Measurements from ENCODE around the gene UBE2D2.
"Not testable (repeated sequence)": the region's sequence is repeated elsewhere in the genome, so short reads cannot be mapped to it uniquely, and the experiment has no call there.

UBE2D2 gene

DNA sequence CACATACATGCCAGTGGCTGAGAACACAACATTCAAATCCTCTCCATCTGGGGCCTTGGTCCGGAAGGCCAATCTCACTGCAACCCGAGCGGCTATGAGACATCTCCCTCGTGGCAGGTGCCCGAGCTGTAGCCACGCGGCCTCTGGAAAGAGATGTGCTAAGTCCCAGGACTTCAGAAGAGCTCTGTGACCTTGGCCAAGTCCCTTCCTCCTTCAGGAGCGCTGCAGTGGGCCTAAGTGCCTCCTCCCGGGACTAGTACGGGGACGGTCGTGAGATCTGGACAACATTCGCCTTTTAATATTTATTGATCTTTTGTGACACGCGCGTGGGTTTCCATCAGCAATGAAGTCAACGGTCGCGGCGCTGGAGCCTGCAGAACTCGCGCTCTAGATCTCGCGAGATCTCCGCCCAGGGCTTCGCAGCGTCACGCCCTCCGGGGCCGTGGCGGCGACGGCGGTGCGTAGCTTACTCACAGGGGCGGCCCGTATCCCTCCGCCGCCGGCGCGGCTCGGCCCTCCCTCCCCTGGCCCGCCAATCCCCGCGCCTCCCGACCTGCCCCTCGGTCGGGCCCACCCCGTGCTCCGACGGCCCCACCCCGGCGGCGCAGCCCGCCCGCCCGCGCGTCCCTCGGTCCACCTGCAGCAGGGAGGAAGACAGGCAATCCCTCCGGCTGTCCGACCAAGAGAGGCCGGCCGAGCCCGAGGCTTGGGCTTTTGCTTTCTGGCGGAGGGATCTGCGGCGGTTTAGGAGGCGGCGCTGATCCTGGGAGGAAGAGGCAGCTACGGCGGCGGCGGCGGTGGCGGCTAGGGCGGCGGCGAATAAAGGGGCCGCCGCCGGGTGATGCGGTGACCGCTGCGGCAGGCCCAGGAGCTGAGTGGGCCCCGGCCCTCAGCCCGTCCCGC is at the start of gene UBE2D2:
Gene UBE2D2, plus strand, starts transcription at position 588 of the 903 bp plus-strand sequence. CDS start 453 bp downstream, outside the sequence.
- FAIRE-seq (peak; percentile 96), DNase-seq (ENCODE audit: insufficient read length, low spot score) (peak; percentile 95)

DNA sequence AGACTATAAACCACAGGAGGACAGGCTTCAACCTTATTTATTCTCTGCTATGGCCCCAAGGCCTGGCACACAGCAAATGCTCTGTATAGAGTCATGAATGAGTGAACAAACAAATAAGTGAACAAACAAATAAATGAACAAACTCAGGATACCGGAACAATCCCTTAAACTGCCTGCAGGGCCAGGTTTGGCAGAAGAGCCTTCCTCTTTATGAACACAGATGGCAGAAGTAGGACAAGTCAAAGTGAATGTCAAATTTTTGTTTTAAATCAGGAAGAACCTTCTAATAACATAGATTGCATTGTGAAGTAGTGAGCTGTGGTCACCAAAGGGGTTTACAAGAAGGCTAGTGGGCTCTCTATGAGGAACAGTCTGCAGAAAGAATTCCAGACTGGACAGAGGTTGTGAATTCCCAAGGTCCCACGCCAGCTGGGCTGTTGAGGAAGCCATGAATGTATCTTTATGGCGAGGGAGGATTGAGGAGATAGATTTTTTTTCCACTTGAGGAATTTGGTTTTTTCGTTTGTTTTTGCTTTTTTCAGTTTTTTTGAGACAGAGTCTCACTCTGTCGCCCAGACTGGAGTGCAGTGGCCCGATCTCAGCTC is 48.3 kb upstream of the UBE2D2 start:
- DNase-seq (ENCODE audit: insufficient read length, low spot score) (no peak), FAIRE-seq (no peak)

DNA sequence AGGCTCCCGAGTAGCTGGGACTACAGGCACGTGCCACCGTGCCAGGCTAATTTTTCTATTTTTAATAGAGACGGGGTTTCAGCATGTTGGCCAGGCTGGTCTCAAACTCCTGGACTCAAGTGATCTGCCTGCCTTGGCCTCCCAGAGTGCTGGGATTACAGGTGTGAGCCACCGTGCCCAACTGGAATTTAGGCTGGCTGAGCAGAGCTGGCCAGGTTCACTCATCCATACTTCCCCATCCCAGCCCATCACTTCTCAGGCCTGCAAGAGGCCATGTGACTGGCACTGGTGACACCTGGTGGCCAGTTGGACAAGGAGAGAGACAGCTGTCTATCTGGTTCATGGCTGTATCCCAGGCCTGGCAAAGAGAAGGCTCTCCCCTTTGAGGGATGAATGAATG is 47.7 kb upstream of the UBE2D2 start:
- DNase-seq (ENCODE audit: insufficient read length, low spot score) = peak; percentile 81
- FAIRE-seq = not testable (repeated sequence)

DNA sequence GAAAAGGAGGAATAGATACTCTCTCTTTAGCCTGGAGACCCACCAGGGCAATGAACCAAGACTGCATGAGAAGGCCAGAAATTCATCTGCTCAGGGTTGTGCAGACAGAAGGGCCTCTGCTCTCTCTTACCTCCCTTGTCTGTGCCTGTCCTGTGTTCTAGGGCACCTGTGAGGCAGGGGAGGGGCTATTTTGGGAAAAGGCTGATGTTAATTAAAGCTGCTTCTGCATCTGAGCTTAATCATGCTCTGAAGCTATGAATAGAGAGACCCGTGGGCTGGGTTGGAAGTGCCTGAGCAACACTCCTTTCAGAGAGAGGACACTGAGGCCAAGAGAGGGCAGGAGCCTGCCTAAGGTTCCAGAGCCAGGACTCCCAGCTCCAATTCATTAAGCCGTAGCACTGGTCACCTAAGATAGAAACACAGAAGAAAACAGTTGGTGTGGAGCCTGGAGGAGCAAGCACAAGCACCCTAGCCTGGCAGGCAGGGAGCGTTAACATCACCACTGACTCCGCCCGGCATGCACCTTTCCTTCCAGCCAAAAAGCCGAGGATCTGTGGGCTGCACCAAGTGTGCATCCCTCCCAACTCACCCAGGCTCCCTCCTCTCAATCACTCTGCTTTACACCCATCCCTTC is 47.2 kb upstream of the UBE2D2 start:
- DNase-seq (ENCODE audit: insufficient read length, low spot score) (no peak), FAIRE-seq (no peak)

DNA sequence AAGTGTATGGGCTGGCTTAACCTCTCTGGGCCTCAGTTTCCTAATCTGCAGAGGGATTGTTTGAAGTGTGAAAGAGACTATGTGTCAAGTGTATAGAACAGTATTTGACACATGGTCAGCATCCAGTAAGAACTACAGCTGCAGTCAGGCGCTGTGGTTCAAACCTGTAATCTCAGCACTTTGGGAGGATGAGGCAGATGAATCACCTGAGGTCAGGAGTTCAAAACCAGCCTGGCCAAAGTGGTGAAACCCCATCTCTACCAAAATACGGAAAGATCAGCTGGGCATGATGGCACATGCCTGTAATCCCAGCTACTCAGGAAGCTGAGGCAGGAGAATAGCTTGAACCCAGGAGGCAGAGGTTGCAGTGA is 46.7 kb upstream of the UBE2D2 start:
- no peak for DNase-seq (ENCODE audit: insufficient read length, low spot score)

DNA sequence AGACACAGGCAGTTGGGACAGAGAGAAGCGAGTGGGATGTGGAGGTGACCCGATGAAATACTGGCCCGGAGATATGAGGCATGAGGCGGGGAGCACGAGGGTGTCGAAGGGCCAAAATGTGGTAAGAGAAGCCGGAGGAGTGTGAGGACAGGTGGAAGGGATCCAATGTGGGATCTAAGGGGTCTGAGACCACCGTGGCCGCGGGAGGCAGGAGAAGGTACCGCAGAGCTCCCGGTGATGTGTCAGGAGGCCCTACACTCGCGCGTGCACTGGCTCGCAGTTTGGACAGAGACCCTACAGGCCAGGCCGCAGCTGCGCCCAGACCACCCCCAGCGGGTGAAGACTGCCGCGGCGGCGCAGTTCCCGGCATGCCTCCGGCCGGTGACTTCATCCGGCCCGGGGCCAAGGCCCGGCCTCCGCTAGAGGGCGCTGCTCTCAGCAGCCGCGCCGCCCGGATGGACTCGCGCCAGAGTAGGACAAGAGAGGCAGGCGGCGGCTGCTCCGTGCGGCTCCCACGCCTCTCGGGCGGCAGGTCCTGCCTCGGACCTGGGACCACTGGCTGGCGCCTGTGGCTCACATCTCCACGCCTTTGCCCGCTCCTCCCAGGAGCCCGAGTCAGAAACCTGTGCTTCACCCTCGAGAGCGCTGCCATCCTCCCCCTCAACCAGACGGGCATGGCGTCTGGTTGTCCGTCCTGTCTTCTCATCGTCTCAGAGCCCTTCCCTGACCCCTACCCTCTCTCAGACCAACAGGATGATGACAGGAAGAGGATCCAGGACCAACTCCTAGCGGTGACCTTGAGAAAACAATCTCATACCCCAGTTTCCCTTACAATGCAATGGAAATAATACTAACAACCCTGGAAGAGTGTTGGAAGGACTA is 43.2 kb upstream of the UBE2D2 start:
- FAIRE-seq (peak; percentile 4), DNase-seq (ENCODE audit: insufficient read length, low spot score) (peak; percentile 91)

More for the DNA sequence above, 46.7 kb upstream of the UBE2D2 start:
- no peak for FAIRE-seq

DNA sequence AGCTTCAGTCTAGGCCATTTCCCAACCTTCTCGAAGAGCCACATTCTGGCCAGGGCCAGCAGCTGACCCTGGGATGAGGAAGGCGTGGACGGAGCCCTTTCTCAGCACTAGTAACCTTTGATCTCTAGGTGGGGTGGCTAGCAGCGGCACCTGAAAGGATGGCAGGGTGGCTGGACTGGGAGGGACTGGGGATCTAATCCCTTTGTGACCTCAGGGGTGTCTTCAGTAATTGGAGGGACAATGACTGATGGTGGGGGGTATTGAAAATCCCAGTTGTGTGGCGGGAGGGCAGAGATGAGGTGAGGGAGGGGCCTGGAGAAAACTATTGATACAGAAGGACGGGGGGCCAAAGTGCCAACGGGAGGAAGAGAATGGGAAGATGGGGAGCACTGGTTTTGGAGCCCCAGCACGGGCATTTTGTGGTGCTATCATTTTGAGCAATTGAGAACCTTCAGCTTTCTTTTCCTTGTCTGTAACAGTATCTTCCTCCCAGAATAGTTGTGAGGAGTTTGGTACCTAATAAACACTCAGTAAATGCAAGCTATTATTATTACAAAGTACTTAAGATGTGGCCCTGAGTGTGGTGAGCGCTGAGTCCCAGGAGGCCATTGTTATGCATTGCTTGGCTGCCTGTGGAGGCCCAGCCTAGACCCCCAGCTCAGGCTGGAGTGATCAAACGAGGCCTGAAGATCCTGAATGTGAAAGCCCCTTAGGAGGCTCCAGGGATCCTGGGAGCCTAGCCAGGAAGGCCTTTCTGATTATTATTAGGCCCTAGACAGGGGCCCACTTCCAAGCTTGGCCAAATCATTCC is 37.3 kb upstream of the UBE2D2 start:
- FAIRE-seq (no peak), DNase-seq (ENCODE audit: insufficient read length, low spot score) (no peak)

DNA sequence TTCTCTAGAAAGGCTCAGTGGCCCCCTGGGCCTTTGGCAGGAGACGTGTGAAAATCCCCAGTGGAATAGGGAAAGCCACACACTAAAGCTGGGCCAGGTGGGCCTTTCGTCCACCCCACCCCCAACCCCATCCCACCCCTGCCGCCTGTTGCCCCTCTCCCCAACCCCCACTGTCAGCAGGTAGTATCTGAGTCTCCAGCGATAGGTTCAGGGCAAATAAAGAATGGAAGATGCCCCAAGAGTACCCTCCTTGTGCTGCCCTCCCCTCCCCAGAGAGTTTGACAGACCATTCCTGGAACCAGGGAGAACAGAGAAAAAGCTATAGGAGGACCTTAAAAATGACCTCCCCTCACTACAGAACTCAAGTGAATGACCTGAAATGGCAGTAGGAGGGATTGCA is 36.7 kb upstream of the UBE2D2 start:
- FAIRE-seq = no peak
- DNase-seq (ENCODE audit: insufficient read length, low spot score) = no peak

DNA sequence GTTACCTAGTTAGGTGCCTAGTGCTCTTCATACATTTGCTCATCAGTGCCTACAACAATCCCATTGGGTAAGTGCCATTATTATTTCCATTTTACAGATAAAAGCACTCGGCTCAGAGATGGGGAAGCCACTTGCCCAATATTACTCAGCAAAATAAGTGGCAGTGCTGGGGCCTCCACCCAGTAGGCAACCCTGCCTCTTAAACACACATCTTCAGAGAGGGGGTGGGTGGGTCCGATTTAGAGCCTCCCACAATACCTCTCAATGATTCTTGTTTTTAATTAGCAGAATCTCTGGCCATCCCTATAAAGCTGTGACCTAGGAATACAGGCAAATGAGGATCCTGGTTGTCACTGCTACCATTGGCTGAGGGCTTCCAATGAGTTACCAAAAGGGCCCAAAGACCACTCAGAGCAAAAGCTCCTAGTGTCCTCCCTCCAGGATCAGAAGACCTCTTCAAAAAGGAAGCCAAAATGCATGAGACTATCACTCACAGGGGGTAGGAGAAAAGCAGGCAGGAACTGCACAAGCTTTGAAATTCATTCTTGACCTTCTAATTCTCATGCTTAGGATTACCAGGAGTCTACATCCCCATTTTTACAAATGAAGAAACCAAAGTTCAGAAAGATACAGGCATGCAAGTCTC is 36.1 kb upstream of the UBE2D2 start:
- DNase-seq (ENCODE audit: insufficient read length, low spot score) (no peak), FAIRE-seq (no peak)

DNA sequence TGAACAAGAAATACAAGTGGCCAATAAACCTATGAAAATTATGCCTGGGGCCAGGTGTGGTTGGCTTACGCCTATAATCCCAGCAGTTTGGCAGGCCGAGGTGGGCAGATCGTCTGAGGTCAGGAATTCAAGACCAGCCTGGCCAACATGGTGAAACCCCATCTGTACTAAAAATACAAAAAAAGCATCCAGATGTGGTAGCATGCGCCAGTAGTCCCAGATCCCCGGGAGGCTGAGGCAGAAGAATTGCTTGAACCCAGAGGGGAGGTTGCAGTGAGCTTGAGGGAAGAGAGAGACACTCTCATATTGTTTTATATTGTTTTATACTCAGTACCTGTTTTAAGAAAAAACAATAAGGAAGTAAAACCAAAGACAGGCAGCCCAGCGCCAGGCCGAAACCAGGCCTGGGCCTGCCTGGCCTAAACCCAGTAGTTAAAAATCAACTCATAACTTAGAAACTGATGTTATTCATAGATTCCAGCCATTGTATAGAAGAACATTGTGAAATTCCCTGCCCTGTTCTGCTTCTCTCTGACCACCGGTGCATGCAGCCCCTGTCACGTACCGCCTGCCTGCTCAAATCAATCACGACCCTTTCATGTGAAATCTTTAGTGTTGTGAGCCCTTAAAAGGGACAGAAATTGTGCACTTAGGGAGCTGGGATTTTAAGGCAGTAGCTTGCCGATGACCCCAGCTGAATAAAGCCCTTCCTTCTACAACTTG is 35.4 kb upstream of the UBE2D2 start:
- not testable (repeated sequence) for DNase-seq (ENCODE audit: insufficient read length, low spot score); FAIRE-seq

DNA sequence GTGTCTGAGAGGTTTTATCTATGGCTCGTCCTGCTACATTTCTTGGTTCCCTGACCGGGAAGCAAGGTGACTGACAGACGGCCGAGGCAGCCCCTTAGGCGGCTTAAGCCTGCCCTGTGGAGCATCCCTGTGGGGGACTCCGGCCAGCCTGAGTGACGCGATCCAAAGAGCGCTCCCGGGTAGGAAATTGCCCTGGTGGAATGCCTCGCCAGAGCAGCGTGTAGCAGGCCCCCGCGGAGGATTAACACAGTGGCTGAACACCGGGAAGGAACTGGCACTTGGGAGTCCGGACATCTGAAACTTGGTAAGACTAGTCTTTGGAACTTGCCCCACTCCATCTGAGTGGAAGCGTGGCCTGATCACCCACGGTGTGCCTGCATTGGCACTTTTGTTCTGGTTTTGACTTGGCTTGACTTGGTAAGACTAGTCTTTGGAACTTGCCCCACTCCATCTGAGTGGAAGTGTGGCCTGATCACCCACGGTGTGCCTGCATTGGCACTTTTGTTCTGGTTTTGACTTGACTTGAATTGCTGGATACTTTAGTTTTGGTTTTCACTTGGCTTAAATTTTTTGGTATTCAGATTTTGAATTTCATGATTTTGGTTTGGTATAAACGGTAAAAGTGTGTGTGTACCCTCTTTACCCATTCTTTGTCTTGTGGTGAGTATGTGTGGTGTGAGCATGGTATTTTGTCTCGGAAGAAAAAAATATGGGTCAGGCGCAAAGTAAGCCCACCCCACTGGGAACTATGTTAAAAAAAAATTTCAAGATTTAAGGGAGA is 34.6 kb upstream of the UBE2D2 start:
- not testable (repeated sequence) for DNase-seq (ENCODE audit: insufficient read length, low spot score); FAIRE-seq

DNA sequence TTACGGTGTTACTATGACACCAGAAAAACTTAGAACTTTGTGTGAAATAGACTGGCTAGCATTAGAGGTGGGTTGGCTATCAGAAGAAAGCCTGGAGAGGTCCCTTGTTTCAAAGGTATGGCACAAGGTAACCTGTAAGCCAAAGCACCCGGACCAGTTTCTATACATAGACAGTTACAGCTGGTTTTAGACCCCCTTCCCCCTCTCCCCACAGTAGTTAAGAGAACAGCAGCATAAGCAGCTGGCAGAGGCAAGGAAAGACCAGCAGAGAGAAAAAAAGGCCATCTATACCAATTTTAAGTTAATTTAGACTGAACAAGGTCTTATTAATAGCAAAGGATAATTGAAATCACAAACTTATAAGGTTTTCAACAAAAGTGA is 34.1 kb upstream of the UBE2D2 start:
- not testable (repeated sequence) for FAIRE-seq; DNase-seq (ENCODE audit: insufficient read length, low spot score)

DNA sequence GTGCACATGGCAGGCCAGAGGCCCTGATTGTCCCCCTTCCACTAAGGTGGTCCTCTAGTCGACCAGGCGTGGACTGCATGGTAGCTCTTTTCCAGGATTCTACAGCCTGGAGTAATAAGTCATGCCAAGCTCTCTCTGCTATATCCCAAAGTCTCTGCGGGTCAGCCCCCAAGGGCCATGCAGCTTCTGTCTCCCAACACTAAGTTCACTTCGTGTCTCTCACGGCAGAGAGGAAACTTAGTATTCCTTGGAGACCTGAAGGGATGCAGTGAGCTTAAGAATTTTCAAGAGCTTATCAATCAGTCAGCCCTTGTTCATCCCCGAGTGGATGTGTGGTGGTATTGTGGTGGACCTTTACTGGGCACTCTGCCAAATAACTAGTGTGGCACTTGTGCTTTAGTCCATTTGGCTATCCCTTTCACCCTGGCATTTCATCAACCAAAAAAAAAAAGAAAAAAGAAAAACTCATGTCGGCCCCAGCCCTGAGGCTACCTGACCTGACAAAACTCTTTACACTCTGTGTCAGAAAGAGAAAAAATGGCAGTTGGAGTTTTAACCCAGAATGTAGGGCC is 33.2 kb upstream of the UBE2D2 start:
- not testable (repeated sequence) for DNase-seq (ENCODE audit: insufficient read length, low spot score); FAIRE-seq

DNA sequence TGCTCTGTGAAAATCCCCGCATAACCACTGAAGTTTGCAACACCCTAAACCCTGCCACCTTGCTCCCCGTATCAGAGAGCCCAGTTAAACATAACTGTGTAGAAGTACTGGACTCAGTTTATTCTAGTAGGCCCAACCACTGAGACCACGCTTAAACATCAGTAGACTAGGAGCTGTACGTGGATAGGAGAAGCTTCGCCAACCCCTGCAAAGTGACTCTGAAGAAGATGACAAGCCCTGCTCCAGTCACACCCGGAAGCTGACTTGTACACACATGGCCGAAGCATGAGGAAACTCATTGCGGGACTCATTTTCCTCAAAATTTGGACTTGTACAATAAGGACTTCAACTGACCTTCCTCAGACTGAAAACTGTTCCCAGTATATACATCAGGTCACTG is 32.4 kb upstream of the UBE2D2 start:
- FAIRE-seq; DNase-seq (ENCODE audit: insufficient read length, low spot score): not testable (repeated sequence)

DNA sequence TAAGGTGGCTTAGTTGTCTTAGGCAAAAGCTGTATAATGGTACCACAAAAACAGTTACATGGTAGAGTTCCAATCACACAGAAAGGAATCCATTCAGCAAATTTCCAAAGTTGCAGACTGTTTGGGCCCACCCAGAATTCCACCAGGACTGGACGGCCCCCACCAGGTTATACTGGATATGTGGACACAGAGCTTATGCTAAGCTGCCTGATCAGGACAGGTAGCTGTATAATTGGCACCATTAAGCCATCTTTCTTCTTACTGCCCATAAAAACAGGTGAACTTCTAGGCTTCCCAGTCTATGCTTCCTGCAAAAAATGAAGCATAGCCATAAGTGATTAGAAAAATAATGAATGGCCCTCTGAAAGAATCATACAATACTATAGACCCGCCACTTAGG is 31.1 kb upstream of the UBE2D2 start:
- FAIRE-seq; DNase-seq (ENCODE audit: insufficient read length, low spot score): not testable (repeated sequence)

DNA sequence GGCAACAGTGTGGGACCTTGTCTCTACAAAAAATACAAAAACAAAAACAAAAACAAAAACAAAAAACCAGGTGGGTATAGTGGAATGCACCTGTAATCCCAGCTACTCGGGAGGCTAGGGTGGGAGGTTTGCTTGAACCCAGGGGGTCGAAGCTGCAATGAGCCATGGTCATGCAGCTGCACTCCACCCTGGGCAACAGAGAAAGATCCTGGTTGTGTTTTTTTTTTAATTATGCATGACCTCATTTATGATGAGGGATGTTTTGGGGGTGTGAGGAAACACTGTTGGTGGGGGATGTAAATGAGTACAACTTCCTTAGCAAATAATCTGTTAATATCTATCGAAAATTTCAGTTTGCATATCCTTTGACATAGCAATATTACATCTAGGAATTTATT is 29.4 kb upstream of the UBE2D2 start:
- no peak for DNase-seq (ENCODE audit: insufficient read length, low spot score)
- FAIRE-seq = no peak

DNA sequence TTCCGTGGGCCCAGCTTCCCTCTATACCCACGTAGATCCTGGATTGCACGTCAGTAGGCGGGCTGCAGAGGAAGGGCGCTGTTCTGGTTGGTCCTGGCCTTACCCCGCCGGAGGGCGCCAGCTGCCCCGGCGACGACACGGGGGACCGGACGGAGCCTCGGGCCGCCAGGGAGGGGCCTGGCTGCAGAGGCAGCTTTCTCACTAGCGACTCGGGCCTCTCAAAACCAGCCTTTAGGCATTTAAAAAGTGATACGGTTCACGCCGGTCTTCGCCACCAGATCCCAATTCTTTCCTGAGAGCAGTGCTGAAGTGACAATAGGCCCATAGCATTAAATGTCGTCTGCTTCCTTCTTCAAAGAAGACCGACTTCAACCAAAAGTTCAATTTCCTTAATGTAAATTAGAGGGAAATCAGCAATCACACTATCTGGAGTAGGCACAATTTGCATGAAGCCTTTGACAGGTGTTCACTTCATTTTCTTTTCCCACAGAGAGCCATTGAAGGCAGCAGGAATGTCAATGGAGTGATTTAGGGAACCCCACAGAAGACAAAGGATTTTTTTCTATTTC is 17.6 kb upstream of the UBE2D2 start:
- no peak for FAIRE-seq
- no peak for DNase-seq (ENCODE audit: insufficient read length, low spot score)
